Left colon (tissue), 2 donors: ENCODE results near the gene EFNA2. TPM values are rescaled to one million over a fixed set of nuclear protein-coding genes. Genes with fewer than 3 reads are reported as not detected.

Experiments used
- ATAC-seq: fragments of 200-7000 bp; cut with Tn5 transposase; one replicate; pipeline ENCODE4 v1.9.1; 2020; ENCODE audit warnings: mild to moderate bottlenecking, moderate library complexity
- DNase-seq, 2 donors: peaks; one replicate each; pipeline ENCODE4 v3.0.0-alpha.2; 2020
- intact Hi-C, 2 donors: fragments of 100-400 bp; cut with DNase I in 1 of 2; cut with micrococcal nuclease in 1 of 2; formaldehyde crosslinking; loops; one replicate each; pipeline versions ENCODE4 v1.11.2 to v1.14.0; 2022; cut with DNase I, micrococcal nuclease
- total RNA-seq, 2 donors: library from RNA; stranded (reverse); fragmentation: NEBNext Ultra II Directional; extraction: Animal tissue kit (Norgen Biotek cat#: 25700); gene quantifications; one replicate each; pipeline ENCODE4 v1.2.1, GENCODE V29; 2021
- donor health status: DM: no; HTN: no; CAD: no.
- donor health status: DM: yes; HTN: yes; CAD: no.

The EFNA2 gene
- total RNA-seq, 2 donors from 2014 or later, result 83.8 to 85.4 TPM

DNA sequence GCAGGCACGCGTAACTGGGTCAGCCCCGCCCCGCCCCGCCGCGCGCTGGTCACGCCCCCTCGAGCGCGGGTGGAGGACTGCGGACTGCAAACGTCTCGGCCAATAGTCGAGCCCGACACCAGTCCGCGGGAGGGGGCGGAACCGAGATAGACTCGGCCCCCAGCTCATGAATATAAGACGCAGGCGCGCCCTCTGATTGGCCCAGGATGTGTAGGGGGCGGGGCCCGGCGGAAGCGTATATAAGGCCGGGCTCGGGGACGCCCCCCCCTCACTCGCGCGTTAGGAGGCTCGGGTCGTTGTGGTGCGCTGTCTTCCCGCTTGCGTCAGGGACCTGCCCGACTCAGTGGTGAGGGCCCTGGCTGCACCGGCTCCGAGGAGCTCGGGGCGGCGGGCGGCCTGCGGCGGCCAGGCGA lies 16.6 kb upstream of the EFNA2 start, which contains the start of gene CIRBP:
CIRBP (plus strand) TSS at position 268 of the 413 bp plus-strand sequence. CDS start 1,602 bp downstream, outside the sequence.
- DNase-seq (peak; percentile 100), ATAC-seq (peak; percentile 64)
- intact Hi-C loops, result no loop called here

- ATAC-seq (peak; percentile 26), DNase-seq (peak; percentile 87 to 89)
- intact Hi-C loops, result no loop called here
Measured at GRCh38 chr19:1269478-1270212, 16.0 kb upstream of the EFNA2 start.

DNA sequence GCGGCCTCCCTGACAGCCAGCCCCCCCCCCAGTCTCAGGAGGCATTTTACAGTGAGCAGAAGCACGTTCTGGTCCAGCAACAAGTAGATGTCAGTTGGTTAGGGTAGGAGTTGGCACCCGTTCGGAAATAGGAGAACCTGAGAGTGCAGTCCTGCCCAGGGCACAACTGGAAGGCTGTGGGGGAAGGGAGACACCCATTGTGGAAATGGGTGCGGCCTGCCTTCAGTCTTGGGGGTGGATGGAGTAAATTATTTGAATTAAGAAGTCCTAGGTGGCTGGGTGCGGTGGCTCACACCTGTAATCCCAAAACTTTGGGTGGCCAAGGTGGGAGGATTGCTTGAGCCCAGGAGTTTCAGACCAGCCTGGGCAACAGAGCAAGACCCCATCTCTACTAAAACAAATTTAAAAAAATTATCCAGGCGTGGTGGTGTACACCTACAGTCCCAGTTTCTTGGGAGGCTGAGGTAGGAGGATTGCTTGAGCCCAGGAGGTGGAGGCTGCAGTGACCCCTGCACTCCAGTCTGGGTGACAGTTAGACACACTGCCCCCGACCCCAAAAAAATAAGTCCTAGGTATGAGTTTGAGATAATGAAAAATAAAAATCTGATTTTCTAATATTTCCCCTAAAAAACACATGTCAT lies 15.3 kb upstream of the EFNA2 start:
- DNase-seq (peak in 1 of 2 donors; percentile 41), ATAC-seq (no peak)
- intact Hi-C loops, result no loop called here

- ATAC-seq (no peak), DNase-seq (no peak)
- intact Hi-C loops, result no loop called here
Measured at GRCh38 chr19:1270854-1271527, 14.7 kb upstream of the EFNA2 start.

DNA sequence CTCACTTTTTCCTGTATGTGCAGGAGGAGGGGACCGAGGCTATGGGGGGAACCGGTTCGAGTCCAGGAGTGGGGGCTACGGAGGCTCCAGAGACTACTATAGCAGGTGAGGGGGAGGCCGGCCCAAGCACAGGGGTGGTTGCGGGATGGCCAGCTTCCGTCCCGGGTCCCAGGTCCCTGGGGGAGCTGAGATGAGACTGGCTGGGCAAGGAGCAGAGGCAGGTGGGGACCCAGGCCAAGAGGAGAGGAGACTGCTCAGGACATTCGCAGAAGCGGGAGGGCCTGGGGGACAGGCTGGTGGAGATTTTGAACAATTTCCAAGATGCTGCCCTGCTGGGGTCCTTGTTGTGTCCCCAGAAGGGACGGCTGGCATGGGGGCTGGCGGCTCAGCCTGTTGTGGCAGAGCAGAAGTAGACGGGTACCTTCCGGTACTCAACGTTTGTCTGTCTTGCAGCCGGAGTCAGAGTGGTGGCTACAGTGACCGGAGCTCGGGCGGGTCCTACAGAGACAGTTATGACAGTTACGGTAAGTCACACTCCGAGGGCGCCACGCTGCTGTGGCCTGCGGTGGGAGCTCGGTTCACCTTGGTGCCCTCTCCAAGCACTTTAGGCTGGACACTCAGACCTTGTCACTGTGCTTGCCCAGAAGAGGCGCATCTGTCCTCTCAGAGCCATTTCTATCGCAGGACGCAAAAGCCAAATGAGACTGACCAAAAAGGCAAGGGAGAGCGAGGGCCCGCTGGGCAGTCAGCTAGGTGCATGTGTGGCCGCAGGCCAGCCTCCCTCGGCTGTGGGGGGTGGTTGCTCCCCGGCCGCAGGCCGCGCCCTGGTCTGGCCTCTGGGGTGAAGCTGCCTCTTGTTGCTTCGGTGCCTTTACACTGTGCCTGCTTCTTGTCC lies 13.9 kb upstream of the EFNA2 start:
- intact Hi-C loops, result no loop called here
- ATAC-seq, result no peak
- DNase-seq, result no peak

DNA sequence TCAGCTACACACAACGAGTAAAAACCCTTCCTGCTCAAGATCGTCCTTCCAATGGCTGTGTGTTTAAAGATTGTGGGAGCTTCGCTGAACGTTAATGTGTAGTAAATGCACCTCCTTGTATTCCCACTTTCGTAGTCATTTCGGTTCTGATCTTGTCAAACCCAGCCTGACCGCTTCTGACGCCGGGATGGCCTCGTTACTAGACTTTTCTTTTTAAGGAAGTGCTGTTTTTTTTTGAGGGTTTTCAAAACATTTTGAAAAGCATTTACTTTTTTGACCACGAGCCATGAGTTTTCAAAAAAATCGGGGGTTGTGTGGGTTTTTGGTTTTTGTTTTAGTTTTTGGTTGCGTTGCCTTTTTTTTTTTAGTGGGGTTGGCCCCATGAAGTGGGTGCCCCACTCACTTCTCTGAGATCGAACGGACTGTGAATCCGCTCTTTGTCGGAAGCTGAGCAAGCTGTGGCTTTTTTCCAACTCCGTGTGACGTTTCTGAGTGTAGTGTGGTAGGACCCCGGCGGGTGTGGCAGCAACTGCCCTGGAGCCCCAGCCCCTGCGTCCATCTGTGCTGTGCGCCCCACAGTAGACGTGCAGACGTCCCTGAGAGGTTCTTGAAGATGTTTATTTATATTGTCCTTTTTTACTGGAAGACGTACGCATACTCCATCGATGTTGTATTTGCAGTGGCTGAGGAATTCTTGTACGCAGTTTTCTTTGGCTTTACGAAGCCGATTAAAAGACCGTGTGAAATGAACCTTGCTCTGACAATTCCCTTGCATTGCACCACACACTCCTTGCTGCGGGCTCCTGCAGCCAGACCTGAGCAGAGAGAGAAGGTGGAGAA lies 13.0 kb upstream of the EFNA2 start:
- no peak for DNase-seq
- no peak for ATAC-seq
- intact Hi-C loops, result no loop called here

DNA sequence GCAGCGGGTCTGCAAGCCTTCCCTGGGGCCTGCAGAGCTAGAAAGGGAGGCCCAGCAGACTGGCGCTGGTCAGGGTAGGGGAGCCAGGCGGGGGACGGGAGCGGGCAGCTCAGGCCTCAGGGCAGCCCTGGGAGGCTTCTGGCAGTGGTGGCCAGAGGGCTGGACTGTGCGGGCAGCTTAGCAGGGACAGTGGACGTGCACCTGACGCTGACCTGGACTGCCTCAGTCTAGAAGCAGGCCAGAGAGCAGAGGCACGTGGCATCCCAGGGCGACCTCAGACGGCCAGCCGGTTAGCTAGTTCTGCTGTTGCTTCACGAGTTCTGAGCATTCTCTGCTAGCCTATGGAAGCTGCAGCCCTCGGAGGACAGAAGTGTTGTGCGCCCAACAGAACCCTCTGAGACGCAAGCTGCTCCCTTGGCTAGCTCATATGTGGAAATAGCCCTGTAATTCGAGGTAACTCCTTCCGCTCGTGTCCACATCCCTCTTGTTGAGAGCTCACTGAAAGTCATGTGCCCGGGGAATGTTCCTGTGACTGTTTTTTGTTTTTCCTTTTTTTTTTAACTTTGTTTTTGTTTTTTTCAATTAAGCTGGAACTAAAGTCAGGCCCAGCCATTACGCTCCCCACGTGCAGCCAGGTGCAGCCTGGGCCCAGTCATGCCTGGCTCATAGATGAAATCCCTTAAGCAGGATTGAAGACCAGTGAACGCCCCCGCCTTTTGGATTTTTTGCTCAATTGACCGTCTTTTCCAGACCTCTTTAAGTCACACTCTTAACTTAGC lies 12.2 kb upstream of the EFNA2 start:
- intact Hi-C loops, result no loop called here
- no peak for ATAC-seq
- DNase-seq, result no peak

DNA sequence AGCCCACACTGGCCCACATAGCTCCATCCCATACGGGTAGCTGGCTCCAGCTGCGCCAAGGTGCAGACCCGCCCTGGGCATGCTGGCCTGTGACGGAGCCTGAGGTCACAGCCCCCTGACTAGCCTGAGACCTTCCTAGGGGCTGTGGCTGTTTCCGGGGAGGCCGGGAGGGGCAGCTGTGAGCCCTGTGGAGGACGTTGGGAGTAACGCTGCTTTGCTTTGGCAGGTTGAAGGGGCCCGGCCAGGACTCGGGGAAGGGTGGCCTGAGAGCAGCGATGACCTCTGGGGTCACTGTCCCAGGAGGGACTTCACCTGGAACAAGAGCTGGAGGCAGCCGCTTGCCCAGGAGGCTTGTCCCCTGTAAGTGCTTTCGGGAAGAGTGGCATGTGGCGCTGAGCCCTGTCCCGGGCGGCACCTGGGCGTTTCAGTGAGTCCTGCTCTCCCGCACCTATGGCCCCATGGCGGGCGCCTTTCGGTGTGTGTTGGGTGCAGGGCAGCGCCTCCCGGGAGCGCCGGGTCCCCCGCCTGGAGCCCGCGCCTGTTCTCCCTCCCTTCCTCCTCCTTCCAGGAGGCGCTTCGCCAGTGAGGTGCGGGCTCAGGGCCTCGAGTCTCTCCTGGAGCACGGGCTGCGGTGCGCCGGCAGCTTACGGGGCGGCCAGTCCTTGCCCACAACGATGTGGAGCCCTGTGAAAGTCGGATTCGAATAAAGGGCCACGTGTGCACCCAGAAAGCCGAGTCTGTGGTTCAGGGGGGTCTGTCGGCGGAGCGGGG lies 11.4 kb upstream of the EFNA2 start:
- ATAC-seq (no peak), DNase-seq (peak in 1 of 2 donors; percentile 34)
- intact Hi-C loops, result no loop called here

DNA sequence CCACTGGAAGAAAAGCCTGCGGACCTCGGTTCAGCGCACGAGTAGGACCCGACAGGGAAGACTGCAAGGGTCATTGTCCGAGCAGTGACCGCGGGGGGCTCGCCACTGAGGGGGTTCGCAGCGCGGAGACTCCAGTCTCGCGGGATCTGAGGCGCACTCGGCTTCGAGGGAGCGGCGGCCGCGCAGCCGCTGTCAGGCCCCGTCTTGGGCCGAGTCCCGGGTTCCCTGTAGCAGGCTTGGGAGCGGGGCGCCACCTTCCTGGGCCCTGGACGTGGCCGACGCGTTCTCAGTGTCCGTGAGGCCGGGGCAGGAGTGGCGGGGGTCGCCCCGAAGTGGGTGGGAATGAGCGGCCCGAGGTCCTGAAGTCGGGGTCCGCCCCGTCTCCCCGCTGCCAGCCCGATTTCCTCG lies 10.8 kb upstream of the EFNA2 start:
- intact Hi-C loops, result no loop called here
- ATAC-seq, result no peak

DNA sequence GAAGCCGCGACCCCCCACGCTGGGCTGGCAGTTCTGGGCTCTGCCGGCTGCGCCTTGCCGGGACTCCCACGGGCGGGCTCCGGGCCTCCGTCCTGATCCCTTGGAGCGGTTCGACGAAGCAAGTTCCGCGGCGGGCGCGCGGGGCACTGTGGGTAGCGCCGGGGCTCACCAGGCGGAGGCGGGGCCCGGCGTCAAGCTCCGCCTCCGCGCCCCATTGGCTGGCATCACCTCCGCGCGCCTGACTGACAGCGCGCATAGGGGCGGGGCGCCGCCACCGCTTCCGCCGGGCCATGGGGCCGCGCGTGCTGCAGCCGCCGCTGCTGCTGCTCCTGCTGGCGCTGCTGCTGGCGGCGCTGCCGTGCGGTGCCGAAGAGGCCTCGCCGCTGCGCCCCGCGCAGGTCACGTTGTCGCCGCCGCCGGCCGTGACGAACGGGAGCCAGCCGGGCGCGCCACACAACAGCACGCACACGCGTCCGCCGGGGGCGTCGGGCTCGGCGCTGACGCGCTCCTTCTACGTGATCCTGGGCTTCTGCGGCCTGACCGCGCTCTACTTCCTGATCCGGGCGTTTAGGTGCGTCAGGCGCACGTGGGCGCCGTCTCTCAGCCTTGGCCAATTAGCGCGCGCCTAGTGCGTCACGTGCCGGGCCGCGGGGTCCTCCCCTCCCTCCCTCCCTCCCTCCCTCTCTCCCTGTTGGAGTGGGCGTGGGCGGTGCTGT lies 10.3 kb upstream of the EFNA2 start, which contains the start of gene FAM174C:
FAM174C (plus strand) TSS at position 271 of the 716 bp plus-strand sequence; CDS start at position 291, 20 bp downstream.
- peak; percentile 73 for ATAC-seq
- peak; percentile 96 to 98 for DNase-seq
- intact Hi-C loops, result no loop called here

More for the DNA sequence above, 10.8 kb upstream of the EFNA2 start:
- peak in 1 of 2 donors; percentile 41 for DNase-seq

DNA sequence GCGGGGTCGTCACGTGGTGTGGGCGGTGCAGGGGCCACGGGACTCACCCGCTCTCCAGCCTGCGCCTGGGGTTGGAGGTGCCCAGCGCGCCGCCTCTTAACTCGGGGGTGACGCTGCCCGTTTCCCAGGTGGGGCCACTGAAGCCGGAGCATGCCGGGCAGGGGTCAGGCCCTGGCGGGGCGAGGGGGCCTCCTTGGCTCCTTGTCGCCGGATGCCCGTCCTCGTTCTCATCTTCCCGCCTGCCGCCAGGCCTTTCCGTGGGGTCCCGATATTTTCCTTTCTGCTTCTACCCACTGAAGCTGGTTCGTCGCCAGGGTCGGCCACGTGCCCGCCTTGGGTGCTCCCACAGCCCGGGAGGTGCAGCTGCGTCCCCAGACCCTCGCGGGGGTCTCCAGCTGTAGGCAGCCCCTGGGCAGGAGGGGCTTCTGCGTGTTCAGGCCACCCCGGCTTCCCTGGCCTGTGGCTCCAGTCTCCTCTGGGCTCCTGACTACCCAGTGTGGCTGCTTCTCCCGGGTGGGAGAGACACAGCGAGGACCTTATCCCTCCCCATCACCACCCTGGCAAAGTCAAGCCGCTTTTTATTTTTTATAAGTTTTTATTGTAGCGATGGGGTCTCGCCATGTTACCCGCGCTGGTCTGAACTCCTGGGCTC lies 9.6 kb upstream of the EFNA2 start:
- intact Hi-C loops, result no loop called here

DNA sequence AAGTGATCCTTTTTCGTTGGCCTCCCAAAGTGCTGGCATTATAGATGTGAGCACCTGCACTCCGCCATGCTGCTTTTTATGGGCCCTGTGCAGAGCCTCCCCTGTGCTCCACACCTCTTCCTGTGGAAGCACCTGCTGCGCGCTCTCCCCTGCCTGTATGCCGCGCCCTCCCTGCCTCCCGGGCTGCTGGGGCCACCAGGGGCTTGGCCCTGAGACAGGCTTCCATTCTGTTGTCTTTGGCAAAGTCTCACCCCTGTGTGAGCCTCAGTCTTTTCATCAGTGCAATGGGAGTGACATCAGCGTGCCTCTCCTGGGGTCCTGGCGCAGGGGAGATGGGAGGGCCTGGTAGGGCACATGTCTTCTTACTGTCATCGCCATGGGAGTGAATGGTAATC lies 9.0 kb upstream of the EFNA2 start:
- DNase-seq (peak; percentile 72 to 79), ATAC-seq (peak; percentile 55)
- intact Hi-C loops, result no loop called here

More for the DNA sequence above, 9.6 kb upstream of the EFNA2 start:
- DNase-seq, result no peak
- no peak for ATAC-seq

GRCh38 chr19:1277061-1277460 lies 8.6 kb upstream of the EFNA2 start:
- no peak for ATAC-seq

GRCh38 chr19:1278074-1278473 lies 7.6 kb upstream of the EFNA2 start:
- ATAC-seq (no peak), DNase-seq (no peak)
- intact Hi-C loops, result no loop called here

More at GRCh38 chr19:1277061-1277460, 8.6 kb upstream of the EFNA2 start:
- peak in 1 of 2 donors; percentile 41 for DNase-seq
- intact Hi-C loops, result no loop called here
